HepG2 (cell line): Measurements from ENCODE around the gene ANAPC2. TPM values are rescaled to one million over a fixed set of nuclear protein-coding genes. Genes with fewer than 3 reads are reported as not detected.
A peak's percentile ranks its signal among the peaks of the same experiment; 100 is the strongest.

Experiments
- AKAP8 ChIP-seq: sonication (generic); formaldehyde crosslinking; IDR thresholded peaks from 2 replicates; pipeline ENCODE4 v1.5.1; 2020; ENCODE audit warnings: mild to moderate bottlenecking, missing genetic modification reagents
- E2F5 ChIP-seq: sonication (generic); formaldehyde crosslinking; conservative IDR thresholded peaks from 2 replicates; pipeline ENCODE4 v1.4.0; 2020; ENCODE audit warnings: missing genetic modification reagents
- GLMP ChIP-seq: sonication (generic); formaldehyde crosslinking; IDR thresholded peaks from 2 replicates; pipeline ENCODE4 v1.9.0; 2021; ENCODE audit warnings: missing genetic modification reagents, mild to moderate bottlenecking, borderline replicate concordance
- GRHL1 ChIP-seq: sonication (generic); formaldehyde crosslinking; conservative IDR thresholded peaks from 2 replicates; pipeline ENCODE4 v1.8.0; 2022; ENCODE audit warnings: missing genetic modification reagents
- KLF11 ChIP-seq: IDR thresholded peaks from 2 replicates; pipeline ENCODE4 v1.6.1; 2016; ENCODE audit warnings: missing compliant biosample characterization
- PHF21A ChIP-seq: sonication (generic); formaldehyde crosslinking; IDR thresholded peaks from 2 replicates; pipeline ENCODE4 v1.5.0; 2020; ENCODE audit warnings: mild to moderate bottlenecking, missing genetic modification reagents
- POGZ ChIP-seq: sonication (generic); formaldehyde crosslinking; IDR thresholded peaks from 2 replicates; pipeline ENCODE4 v1.4.0; 2020; ENCODE audit warnings: mild to moderate bottlenecking, missing genetic modification reagents
- SATB2 ChIP-seq: sonication (generic); formaldehyde crosslinking; IDR thresholded peaks from 2 replicates; pipeline ENCODE4 v1.5.0; 2020; ENCODE audit warnings: missing genetic modification reagents
- SSRP1 ChIP-seq: IDR thresholded peaks from 2 replicates; pipeline ENCODE4 v1.6.1; 2016; ENCODE audit warnings: control low read depth
- ZHX2 ChIP-seq, 2 experiments: sonication (generic) in 1 of 2; formaldehyde crosslinking in 1 of 2; IDR thresholded peaks; 2 replicates each; pipeline versions ENCODE4 v1.6.1 to v1.9.0; 2014 to 2022; ENCODE audit warnings: antibody characterized with exemption in 1 of 2, borderline replicate concordance in 1 of 2, inconsistent platforms in 1 of 2, low read depth in 1 of 2, missing genetic modification reagents in 1 of 2
- ZSCAN20 ChIP-seq: sonication (generic); formaldehyde crosslinking; IDR thresholded peaks from 2 replicates; pipeline ENCODE4 v1.4.0; 2020; ENCODE audit warnings: missing genetic modification reagents, mild to moderate bottlenecking, borderline replicate concordance
- polyA plus RNA-seq, 8 experiments: library from polyadenylated mRNA; depleted of rRNA in 3 of 8; stranded (reverse) in 7 of 8; unstranded in 1 of 8; fragments of >200 nt; fragmentation: Illumina TruSeq in 4 of 8; extraction: Trizol in 4 of 8; gene quantifications; 2 replicates each; pipeline versions ENCODE4 v1.2.1 to v1.2.3, GENCODE V29; 2011 to 2016; ENCODE audit warnings: low read depth in 4 of 8, missing spikeins in 1 of 8, mixed read lengths in 1 of 8; ENCODE audit not compliant: insufficient read depth in 1 of 8
- total RNA-seq, 5 experiments: library from RNA; depleted of rRNA; stranded (reverse); fragments of >200 nt; fragmentation: Illumina TruSeq; extraction: Trizol; gene quantifications; 2 replicates each; pipeline ENCODE4 v1.2.3, GENCODE V29; 2016; ENCODE audit warnings: low read depth in 1 of 5
- TF ChIP-seq, protein P1 (sequence below): sonication (generic); formaldehyde crosslinking; IDR thresholded peaks from 2 replicates; pipeline ENCODE4 v1.4.0; 2020; ENCODE audit warnings: missing genetic modification reagents, low read depth, mild to moderate bottlenecking, borderline replicate concordance
- TF ChIP-seq, protein P2 (sequence below): sonication (generic); formaldehyde crosslinking; IDR thresholded peaks from 2 replicates; pipeline ENCODE4 v1.8.0; 2022; ENCODE audit warnings: missing genetic modification reagents, low read depth, mild to moderate bottlenecking, borderline replicate concordance
- TF ChIP-seq, protein P3 (sequence below): sonication (generic); formaldehyde crosslinking; IDR thresholded peaks from 2 replicates; pipeline ENCODE4 v1.5.1; 2020; ENCODE audit warnings: missing genetic modification reagents, mild to moderate bottlenecking, borderline replicate concordance

Gene ANAPC2
- total and polyA plus RNA-seq, 2 of the 13 experiments (the other 11 are each of a cell fraction or from before 2014, with no cell fraction given), result 12.3 to 15.4 TPM

DNA sequence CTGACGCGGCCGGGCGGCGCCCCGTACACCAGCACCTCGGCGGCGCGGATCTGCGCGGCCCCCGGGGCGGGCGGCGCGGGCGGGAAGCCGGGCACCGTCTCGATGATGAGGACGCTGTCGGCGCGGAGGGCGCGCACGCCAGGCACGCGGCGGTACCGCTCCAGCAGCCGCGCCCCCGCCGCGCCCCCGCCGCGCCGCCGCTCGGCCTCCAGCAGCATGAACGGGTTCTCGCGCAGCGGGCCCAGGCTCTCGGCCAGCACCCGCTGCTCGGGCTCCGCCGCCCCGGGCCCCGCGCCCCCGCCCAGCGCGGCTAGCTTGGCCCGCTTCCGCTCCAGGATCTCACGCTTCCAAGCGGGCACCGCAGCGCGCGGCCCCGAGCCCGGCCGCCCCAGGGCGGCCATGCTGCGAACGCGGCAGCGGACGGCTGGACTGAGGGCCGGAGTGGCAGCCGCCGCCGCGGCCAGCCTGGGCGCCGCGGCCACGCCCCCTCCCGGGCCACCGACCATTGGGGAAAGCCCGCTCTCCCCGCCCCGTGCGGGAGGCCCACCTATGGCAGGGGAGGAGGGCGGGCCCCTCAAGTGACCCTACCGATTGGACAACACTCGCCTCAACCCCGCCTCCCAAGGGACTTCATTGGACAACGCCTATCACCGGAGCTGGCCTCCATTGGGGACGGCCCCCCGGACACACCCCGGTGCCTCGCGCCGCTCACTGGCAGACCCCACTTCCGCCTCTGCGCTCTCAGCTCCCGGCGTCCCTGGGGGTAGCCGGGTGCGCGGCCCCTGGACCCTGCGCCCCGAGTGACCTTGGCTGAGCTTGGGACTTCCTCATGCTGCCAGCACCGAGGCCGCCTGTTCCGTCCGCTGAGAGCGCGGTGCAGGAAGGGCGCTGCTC lies 12.2 kb upstream of the ANAPC2 start, which contains the start of gene TPRN (continued):
- TF ChIP-seq, protein P1, sequence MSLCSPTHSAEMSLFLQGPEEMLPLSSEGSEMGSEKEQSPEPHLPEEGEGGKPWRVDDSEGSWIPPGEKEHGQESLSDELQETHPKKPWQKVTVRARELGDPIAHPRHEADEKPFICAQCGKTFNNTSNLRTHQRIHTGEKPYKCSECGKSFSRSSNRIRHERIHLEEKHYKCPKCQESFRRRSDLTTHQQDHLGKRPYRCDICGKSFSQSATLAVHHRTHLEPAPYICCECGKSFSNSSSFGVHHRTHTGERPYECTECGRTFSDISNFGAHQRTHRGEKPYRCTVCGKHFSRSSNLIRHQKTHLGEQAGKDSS (CRISPR knock-in tag), result no peak
- TF ChIP-seq POGZ, result 0 out of 2 replicates have a peak, but pooled peaks have one; percentile 35
- peak; percentile 63; the same call in 1 of the 2 replicates for TF ChIP-seq ZHX2 (IDR thresholded peaks at IDR 0.05; ENCODE audit: low read depth)
- TF ChIP-seq ZHX2 (CRISPR knock-in tag; IDR thresholded peaks at IDR 0.05; ENCODE audit: borderline replicate concordance), result peak; percentile 22; the same call in 1 of the 2 replicates
- TF ChIP-seq GRHL1 (CRISPR knock-in tag), result no peak
- TF ChIP-seq AKAP8 (CRISPR knock-in tag), result peak; percentile 94
- TF ChIP-seq ZSCAN20 (CRISPR knock-in tag), result 0 out of 2 replicates have a peak, but pooled peaks have one; percentile 0
- TF ChIP-seq SATB2, result no peak
- peak; percentile 89 for TF ChIP-seq PHF21A
- TF ChIP-seq, protein P2, sequence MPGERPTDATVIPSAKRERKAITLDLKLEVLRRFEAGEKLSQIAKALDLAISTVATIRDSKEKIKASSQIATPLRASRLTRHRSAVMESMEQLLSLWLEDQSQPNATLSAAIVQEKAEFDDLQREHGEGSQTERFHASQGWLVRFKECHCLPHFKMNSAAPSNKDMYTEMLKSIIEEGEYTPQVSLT, result no peak; the same call in 1 of the 2 replicates
- no peak for TF ChIP-seq SSRP1 (CRISPR knock-in tag)
- TF ChIP-seq, protein P3, sequence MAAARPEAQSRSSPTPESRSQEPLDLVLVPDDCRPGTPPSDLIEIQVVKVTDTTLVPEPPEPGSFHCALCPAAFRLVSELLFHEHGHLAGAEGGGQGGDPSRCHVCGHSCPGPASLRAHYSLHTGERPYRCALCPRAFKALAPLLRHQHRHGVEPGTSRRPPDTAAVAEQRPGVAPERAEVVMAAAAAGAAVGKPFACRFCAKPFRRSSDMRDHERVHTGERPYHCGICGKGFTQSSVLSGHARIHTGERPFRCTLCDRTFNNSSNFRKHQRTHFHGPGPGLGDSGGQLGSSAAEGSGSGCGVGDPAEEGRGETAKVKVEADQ (CRISPR knock-in tag), result peak; percentile 80; the same call in 1 of the 2 replicates
- no peak; the same call in 1 of the 2 replicates for TF ChIP-seq KLF11
- 0 out of 2 replicates have a peak, but pooled peaks have one; percentile 29 for TF ChIP-seq E2F5 (CRISPR knock-in tag)
- TF ChIP-seq GLMP (CRISPR knock-in tag), result no peak
